ENCODE data around the gene UBALD1.

DNA sequence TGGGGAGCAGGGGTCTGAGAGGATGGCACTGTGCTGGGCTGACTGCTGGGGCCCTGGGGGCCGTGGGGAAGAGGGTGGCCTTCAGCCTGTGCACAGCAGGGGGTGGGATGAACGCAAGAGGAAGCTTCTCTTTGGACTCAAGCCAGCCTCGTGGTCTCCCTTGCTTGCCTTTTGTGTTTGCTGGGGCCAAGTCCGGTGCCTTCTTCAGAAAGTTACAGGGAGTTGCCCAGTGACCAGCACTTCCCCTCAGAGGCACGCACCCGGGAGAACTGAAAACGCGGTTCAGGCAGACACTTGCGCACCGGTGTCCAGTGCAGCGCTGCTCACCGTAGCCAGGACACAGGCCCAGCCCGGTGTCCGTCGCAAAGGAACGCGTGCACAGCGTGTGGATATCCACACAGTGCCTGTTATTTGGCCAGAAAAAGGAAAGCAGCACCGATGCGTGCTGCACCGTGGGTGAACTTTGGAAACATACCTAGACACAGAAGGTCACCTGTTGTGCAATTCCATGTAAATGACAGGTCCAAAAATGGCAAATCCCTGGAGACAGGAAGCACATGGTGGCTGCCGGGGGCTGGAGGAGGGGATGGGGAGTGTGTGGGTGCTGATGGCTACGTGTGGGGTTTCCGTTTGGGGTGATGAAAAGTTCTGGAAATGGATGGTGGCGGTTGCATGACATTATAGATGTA, 49.2 kb upstream of the UBALD1 start:
- TF ChIP-seq CTCF (IDR thresholded peaks at IDR 0.05; ENCODE audit: low read length) = no peak
- no peak for TF ChIP-seq EZH2phosphoT487 (IDR thresholded peaks at IDR 0.05; ENCODE audit: low read length)
